Astrocyte (in vitro differentiated cells and primary cell): Measurements from ENCODE around the gene DMC1. TPM values are rescaled to one million over a fixed set of nuclear protein-coding genes. Genes with fewer than 3 reads are reported as not detected.

ENCODE experiments used
- DNase-seq: peaks from one replicate; pipeline ENCODE4 v3.0.0-alpha.2; 2010; ENCODE audit warnings: low read depth
- FAIRE-seq: peaks from 2 replicates; lab custom pipeline; 2011; peaks lifted over from hg19 to GRCh38; lab: Jason Lieb, UNC
- H2AFZ ChIP-seq: 2 replicates; pipeline ENCODE4 v1.6.0; 2012; ENCODE audit warnings: low read depth, low read length, inconsistent platforms
- H3K27ac ChIP-seq: 2 replicates; pipeline ENCODE4 v1.5.1; 2011; ENCODE audit warnings: low read depth, low read length, inconsistent platforms
- H3K27me3 ChIP-seq: 2 replicates; pipeline ENCODE4 v1.6.0; 2011; ENCODE audit warnings: low read length, inconsistent platforms; ENCODE audit not compliant: insufficient read depth
- H3K36me3 ChIP-seq: 2 replicates; pipeline ENCODE4 v1.5.1; 2011; ENCODE audit warnings: low read length, inconsistent platforms; ENCODE audit not compliant: insufficient read depth
- H3K4me1 ChIP-seq: 2 replicates; pipeline ENCODE4 v1.5.1; 2011; ENCODE audit warnings: low read length, inconsistent platforms; ENCODE audit not compliant: insufficient read depth
- H3K4me2 ChIP-seq: 2 replicates; pipeline ENCODE4 v1.6.0; 2012; ENCODE audit warnings: low read length, inconsistent platforms
- H3K4me3 ChIP-seq: 2 replicates; pipeline ENCODE4 v1.5.1; 2011; ENCODE audit warnings: low read depth, mild to moderate bottlenecking, low read length, inconsistent platforms; ENCODE audit not compliant: insufficient read depth
- H3K79me2 ChIP-seq: 2 replicates; pipeline ENCODE4 v1.6.0; 2012; ENCODE audit warnings: mild to moderate bottlenecking, low read length, inconsistent platforms; ENCODE audit not compliant: insufficient read depth
- H3K9ac ChIP-seq: 2 replicates; pipeline ENCODE4 v1.6.0; 2012; ENCODE audit warnings: mild to moderate bottlenecking, low read length, inconsistent platforms
- H3K9me3 ChIP-seq: 2 replicates; pipeline ENCODE4 v1.5.1; 2012; ENCODE audit warnings: low read depth, mild to moderate bottlenecking, low read length, inconsistent platforms; ENCODE audit not compliant: insufficient read depth
- H4K20me1 ChIP-seq: 2 replicates; pipeline ENCODE4 v1.6.0; 2012; ENCODE audit warnings: low read length, inconsistent platforms; ENCODE audit not compliant: insufficient read depth
- H3K27ac Mint-ChIP-seq: one replicate; pipeline ENCODE4 v1.8.0; 2021; ENCODE audit warnings: mild to moderate bottlenecking, mixed read lengths; ENCODE audit not compliant: unreplicated experiment
- H3K27me3 Mint-ChIP-seq: one replicate; pipeline ENCODE4 v1.8.0; 2021; ENCODE audit warnings: low read depth, mixed read lengths; ENCODE audit not compliant: unreplicated experiment
- H3K36me3 Mint-ChIP-seq: one replicate; pipeline ENCODE4 v1.8.0; 2021; ENCODE audit warnings: low read depth, mixed read lengths; ENCODE audit not compliant: unreplicated experiment
- H3K4me1 Mint-ChIP-seq: one replicate; pipeline ENCODE4 v1.8.0; 2021; ENCODE audit warnings: low read depth, mixed read lengths; ENCODE audit not compliant: unreplicated experiment
- H3K4me3 Mint-ChIP-seq: one replicate; pipeline ENCODE4 v1.8.0; 2021; ENCODE audit warnings: mild to moderate bottlenecking, moderate library complexity, mixed read lengths; ENCODE audit not compliant: unreplicated experiment
- H3K9me3 Mint-ChIP-seq: one replicate; pipeline ENCODE4 v1.8.0; 2021; ENCODE audit warnings: mild to moderate bottlenecking, mixed read lengths; ENCODE audit not compliant: unreplicated experiment
- EZH2 ChIP-seq: IDR thresholded peaks from 2 replicates; pipeline ENCODE4 v1.6.1; 2012; ENCODE audit warnings: mild to moderate bottlenecking, low read length, inconsistent platforms; ENCODE audit not compliant: insufficient read depth
- total RNA-seq: library from RNA; stranded (reverse); gene quantifications from 2 replicates; pipeline ENCODE4 v1.2.1, GENCODE V29; 2021
- TF ChIP-seq, protein P1 (sequence below): IDR thresholded peaks from 2 replicates; pipeline ENCODE4 v1.5.1; 2011; ENCODE audit warnings: low read depth, mild to moderate bottlenecking, inconsistent platforms, low read length, moderate library complexity; ENCODE audit not compliant: insufficient read depth

DMC1 gene
- total RNA-seq, 1 donor from 2014 or later = 0.11 TPM

DNA sequence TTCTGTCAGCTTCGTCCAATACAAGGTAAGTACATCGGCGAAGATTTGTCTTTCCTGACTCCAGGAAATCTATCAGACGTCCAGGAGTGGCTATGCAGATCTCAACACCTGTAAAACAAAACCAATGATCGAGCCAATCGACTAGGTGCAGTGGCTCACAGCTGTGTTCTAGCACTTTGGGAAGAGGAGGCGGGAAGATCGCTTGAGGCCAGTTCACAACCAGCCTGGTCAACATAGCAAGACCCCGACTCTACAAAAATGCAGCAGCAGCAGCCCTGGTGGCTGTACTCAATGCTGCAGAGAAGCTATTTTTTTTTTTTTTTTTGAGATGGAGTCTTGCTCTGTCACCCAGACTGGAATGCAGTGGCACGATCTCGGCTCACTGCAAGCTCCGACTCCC is 75.0 kb downstream of the DMC1 start:
- no peaks in the 10 kb centered on the region for H3K9me3 ChIP-seq
- H3K27me3 ChIP-seq = no peaks in the 10 kb centered on the region
- H2AFZ ChIP-seq = no peak overlapping the region
- peak overlapping the region; percentile 12 for H3K4me2 ChIP-seq
- TF ChIP-seq EZH2 = no peak
- TF ChIP-seq, protein P1, sequence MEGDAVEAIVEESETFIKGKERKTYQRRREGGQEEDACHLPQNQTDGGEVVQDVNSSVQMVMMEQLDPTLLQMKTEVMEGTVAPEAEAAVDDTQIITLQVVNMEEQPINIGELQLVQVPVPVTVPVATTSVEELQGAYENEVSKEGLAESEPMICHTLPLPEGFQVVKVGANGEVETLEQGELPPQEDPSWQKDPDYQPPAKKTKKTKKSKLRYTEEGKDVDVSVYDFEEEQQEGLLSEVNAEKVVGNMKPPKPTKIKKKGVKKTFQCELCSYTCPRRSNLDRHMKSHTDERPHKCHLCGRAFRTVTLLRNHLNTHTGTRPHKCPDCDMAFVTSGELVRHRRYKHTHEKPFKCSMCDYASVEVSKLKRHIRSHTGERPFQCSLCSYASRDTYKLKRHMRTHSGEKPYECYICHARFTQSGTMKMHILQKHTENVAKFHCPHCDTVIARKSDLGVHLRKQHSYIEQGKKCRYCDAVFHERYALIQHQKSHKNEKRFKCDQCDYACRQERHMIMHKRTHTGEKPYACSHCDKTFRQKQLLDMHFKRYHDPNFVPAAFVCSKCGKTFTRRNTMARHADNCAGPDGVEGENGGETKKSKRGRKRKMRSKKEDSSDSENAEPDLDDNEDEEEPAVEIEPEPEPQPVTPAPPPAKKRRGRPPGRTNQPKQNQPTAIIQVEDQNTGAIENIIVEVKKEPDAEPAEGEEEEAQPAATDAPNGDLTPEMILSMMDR = no peak
- H3K4me1 ChIP-seq = peaks cover 22% of the 10 kb centered on the region
- DNase-seq (no peak), FAIRE-seq (no peak)
- H3K27ac ChIP-seq = peak overlapping the region; percentile 35
- H3K9me3 Mint-ChIP-seq = no peaks in the 10 kb centered on the region
- no peaks in the 10 kb centered on the region for H3K27me3 Mint-ChIP-seq
- H3K4me1 Mint-ChIP-seq = peaks cover 14% of the 10 kb centered on the region
- H3K9ac ChIP-seq = no peak overlapping the region
- H3K36me3 Mint-ChIP-seq = peaks cover 35% of the 10 kb centered on the region
- H3K36me3 ChIP-seq = peaks cover 87% of the 10 kb centered on the region
- H4K20me1 ChIP-seq = peaks cover 95% of the 10 kb centered on the region
- H3K79me2 ChIP-seq = peaks cover 90% of the 10 kb centered on the region
- no peak overlapping the region for H3K4me3 ChIP-seq
- no peak overlapping the region for H3K27ac Mint-ChIP-seq
- peak overlapping the region; percentile 1 for H3K4me3 Mint-ChIP-seq

DNA sequence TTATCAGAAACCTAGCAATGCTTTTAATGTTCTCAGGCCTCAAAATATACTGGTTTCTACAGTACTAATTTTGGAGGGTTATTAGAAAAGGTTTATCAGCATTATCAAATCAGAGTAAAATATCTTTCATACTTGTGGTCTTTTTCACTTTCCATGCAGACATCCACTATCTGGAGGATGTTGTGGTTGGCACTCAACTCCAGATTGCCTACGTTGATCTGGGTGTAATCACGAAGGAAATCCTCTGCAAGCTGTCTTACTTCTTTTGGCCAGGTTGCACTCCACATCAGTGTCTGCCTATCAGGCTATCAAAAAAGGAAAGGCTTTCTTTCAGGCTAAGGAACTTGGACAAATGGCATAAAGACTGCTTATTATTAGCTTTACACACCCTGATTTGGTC is 75.5 kb downstream of the DMC1 start:
- no peaks in the 10 kb centered on the region for H3K27me3 Mint-ChIP-seq
- H3K36me3 ChIP-seq = peaks cover 87% of the 10 kb centered on the region

More for the DNA sequence above, 75.5 kb downstream of the DMC1 start:
- TF ChIP-seq, protein P1 = no peak
- no peak for TF ChIP-seq EZH2
- no peak overlapping the region for H2AFZ ChIP-seq
- H4K20me1 ChIP-seq = peaks cover 95% of the 10 kb centered on the region
- no peaks in the 10 kb centered on the region for H3K27me3 ChIP-seq
- peaks cover 38% of the 10 kb centered on the region for H3K36me3 Mint-ChIP-seq
- H3K4me1 Mint-ChIP-seq = peaks cover 17% of the 10 kb centered on the region
- H3K9me3 ChIP-seq = no peaks in the 10 kb centered on the region
- H3K79me2 ChIP-seq = peaks cover 90% of the 10 kb centered on the region
- no peak overlapping the region for H3K4me3 ChIP-seq
- FAIRE-seq (no peak), DNase-seq (peak; percentile 87)
- peak overlapping the region; percentile 12 for H3K4me2 ChIP-seq
- H3K9ac ChIP-seq = no peak overlapping the region
- no peak overlapping the region for H3K27ac Mint-ChIP-seq
- no peaks in the 10 kb centered on the region for H3K9me3 Mint-ChIP-seq
- H3K4me1 ChIP-seq = peaks cover 22% of the 10 kb centered on the region
- no peak overlapping the region for H3K4me3 Mint-ChIP-seq
- peak overlapping the region; percentile 35 for H3K27ac ChIP-seq
